OCI-LY1 (cell line): ENCODE measurements around the gene CCDC141.

Experiments used
- H2AFZ ChIP-seq: fragments of 200-600 bp; sonication (generic), shearing (Covaris generic); 2 replicates; pipeline ENCODE4 v1.6.0; 2014; ENCODE audit warnings: antibody characterized with exemption, mild to moderate bottlenecking, low read length
- H3F3A ChIP-seq: fragments of 200-600 bp; sonication (generic), shearing (Covaris generic); 2 replicates; pipeline ENCODE4 v1.6.0; 2014; ENCODE audit warnings: mild to moderate bottlenecking, antibody characterized with exemption, low read length, moderate library complexity; ENCODE audit not compliant: insufficient read depth
- H3K27ac ChIP-seq: fragments of 200-600 bp; sonication (generic); 2 replicates; pipeline ENCODE4 v1.5.1; 2014; ENCODE audit warnings: low read length, mixed run types, mild to moderate bottlenecking, low read depth; ENCODE audit not compliant: poor library complexity, severe bottlenecking
- H3K27me3 ChIP-seq: fragments of 200-600 bp; sonication (generic); 2 replicates; pipeline ENCODE4 v1.6.0; 2014; ENCODE audit warnings: antibody characterized with exemption, mild to moderate bottlenecking, low read length, moderate library complexity; ENCODE audit not compliant: insufficient read depth
- H3K36me3 ChIP-seq: fragments of 200-600 bp; sonication (generic); 2 replicates; pipeline ENCODE4 v1.6.1; 2014; ENCODE audit warnings: mild to moderate bottlenecking, antibody characterized with exemption, low read length, moderate library complexity, mixed read lengths; ENCODE audit not compliant: insufficient read depth
- H3K4me1 ChIP-seq: fragments of 200-600 bp; sonication (generic); 2 replicates; pipeline ENCODE4 v1.5.1; 2014; ENCODE audit warnings: mild to moderate bottlenecking, low read length, moderate library complexity; ENCODE audit not compliant: insufficient read depth, severe bottlenecking
- H3K4me2 ChIP-seq: fragments of 200-600 bp; sonication (generic), shearing (Covaris generic); 2 replicates; pipeline ENCODE4 v1.6.1; 2014; ENCODE audit warnings: low read length
- H3K4me3 ChIP-seq: fragments of 200-600 bp; sonication (generic); 2 replicates; pipeline ENCODE4 v1.5.1; 2014; ENCODE audit warnings: low read length, low read depth, mild to moderate bottlenecking, mixed read lengths; ENCODE audit not compliant: poor library complexity, severe bottlenecking
- H3K79me2 ChIP-seq: fragments of 200-600 bp; shearing (Covaris generic); 2 replicates; pipeline ENCODE4 v1.6.1; 2016; ENCODE audit warnings: mixed run types, low read length, mixed read lengths; ENCODE audit not compliant: insufficient read depth
- H3K9ac ChIP-seq: fragments of 200-600 bp; sonication (generic), shearing (Covaris generic); 2 replicates; pipeline ENCODE4 v1.6.1; 2014; ENCODE audit warnings: mild to moderate bottlenecking, low read length, mixed read lengths
- H3K9me2 ChIP-seq: fragments of 200-600 bp; sonication (generic), shearing (Covaris generic); 2 replicates; pipeline ENCODE4 v1.6.1; 2014; ENCODE audit warnings: low read depth, mild to moderate bottlenecking, low read length, mixed read lengths
- H3K9me3 ChIP-seq: fragments of 200-600 bp; shearing (Covaris generic); 2 replicates; pipeline ENCODE4 v1.6.1; 2014; ENCODE audit warnings: low read length, mixed read lengths
- H4K20me1 ChIP-seq: fragments of 200-600 bp; sonication (generic), shearing (Covaris generic); 2 replicates; pipeline ENCODE4 v1.6.0; 2016; ENCODE audit warnings: mild to moderate bottlenecking, low read length; ENCODE audit not compliant: insufficient read depth
- EZH2 ChIP-seq: fragments of 200-600 bp; sonication (generic), shearing (Covaris generic); IDR thresholded peaks from 2 replicates; pipeline ENCODE4 v1.8.0; 2017; ENCODE audit warnings: borderline replicate concordance, mixed run types, mild to moderate bottlenecking, antibody characterized with exemption, low read length, moderate library complexity, mixed read lengths
- TF ChIP-seq, protein P1 (sequence below): fragments of 200-600 bp; sonication (generic), shearing (Covaris generic); IDR thresholded peaks from 2 replicates; pipeline ENCODE4 v1.5.1; 2017; ENCODE audit warnings: mild to moderate bottlenecking, antibody characterized with exemption, low read length, moderate library complexity, mixed read lengths

Gene CCDC141

DNA sequence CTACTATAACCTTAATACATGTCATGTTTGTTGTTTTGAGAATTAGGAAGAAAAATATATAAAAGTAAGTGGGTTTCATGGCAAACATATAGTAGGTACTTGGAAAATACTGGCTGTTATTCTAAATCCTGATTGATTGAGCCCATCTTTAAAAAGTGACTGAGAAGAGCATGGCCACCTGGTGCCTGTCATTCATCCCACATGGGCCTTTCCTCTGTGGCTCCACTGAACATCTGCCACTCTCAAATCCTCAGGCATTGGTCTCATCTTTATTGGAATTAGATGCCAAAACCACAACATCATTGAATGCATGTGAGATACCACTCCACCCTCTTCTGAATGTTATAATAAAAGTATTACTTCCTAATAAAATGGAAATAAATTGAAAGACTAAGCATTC, 141.1 kb downstream of the CCDC141 start:
- peaks cover 5% of the 10 kb centered on the region; the same call in 1 of the 2 replicates for H3K36me3 ChIP-seq
- no peak overlapping the region for H2AFZ ChIP-seq
- no peaks in the 10 kb centered on the region for H3K9me2 ChIP-seq
- no peaks in the 10 kb centered on the region for H3K79me2 ChIP-seq
- TF ChIP-seq, protein P1, sequence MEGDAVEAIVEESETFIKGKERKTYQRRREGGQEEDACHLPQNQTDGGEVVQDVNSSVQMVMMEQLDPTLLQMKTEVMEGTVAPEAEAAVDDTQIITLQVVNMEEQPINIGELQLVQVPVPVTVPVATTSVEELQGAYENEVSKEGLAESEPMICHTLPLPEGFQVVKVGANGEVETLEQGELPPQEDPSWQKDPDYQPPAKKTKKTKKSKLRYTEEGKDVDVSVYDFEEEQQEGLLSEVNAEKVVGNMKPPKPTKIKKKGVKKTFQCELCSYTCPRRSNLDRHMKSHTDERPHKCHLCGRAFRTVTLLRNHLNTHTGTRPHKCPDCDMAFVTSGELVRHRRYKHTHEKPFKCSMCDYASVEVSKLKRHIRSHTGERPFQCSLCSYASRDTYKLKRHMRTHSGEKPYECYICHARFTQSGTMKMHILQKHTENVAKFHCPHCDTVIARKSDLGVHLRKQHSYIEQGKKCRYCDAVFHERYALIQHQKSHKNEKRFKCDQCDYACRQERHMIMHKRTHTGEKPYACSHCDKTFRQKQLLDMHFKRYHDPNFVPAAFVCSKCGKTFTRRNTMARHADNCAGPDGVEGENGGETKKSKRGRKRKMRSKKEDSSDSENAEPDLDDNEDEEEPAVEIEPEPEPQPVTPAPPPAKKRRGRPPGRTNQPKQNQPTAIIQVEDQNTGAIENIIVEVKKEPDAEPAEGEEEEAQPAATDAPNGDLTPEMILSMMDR: no peak
- H3K4me1 ChIP-seq: no peaks in the 10 kb centered on the region
- H3K4me3 ChIP-seq: no peak overlapping the region
- H3K9me3 ChIP-seq: no peaks in the 10 kb centered on the region
- no peak overlapping the region for H3K9ac ChIP-seq
- no peak overlapping the region for H3K4me2 ChIP-seq
- H3F3A ChIP-seq: no peaks in the 10 kb centered on the region
- H4K20me1 ChIP-seq: no peaks in the 10 kb centered on the region
- H3K27ac ChIP-seq: no peak overlapping the region
- no peaks in the 10 kb centered on the region for H3K27me3 ChIP-seq

DNA sequence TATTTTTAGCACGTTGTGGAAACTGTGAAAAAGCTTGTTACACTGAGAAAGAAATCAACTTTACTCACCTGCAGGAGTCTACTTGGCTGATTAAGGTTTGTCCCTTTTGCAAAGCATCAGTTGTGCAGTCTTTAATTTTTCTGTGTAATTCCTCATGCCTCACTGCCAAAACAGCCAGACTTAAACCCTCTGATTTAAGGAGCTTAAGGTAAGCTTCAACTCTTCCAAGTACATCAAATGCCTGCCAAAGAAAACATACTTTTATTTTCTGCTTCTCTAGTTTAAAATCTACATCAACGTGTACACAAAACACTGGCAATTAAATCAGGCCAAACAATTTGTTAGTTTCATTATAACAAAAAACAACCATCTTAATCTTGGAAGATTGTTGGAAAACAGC, 144.7 kb downstream of the CCDC141 start:
- Histone ChIP-seq H3K9me3 (no peaks in the 10 kb centered on the region), H4K20me1 (no peaks in the 10 kb centered on the region), H3K4me3 (no peak overlapping the region), H3K9ac (no peak overlapping the region), H3K4me2 (no peak overlapping the region), H3F3A (no peaks in the 10 kb centered on the region), H2AFZ (no peak overlapping the region), H3K36me3 (peaks cover 6% of the 10 kb centered on the region; the same call in 1 of the 2 replicates), H3K79me2 (no peaks in the 10 kb centered on the region), H3K4me1 (no peaks in the 10 kb centered on the region), H3K27ac (no peak overlapping the region), H3K9me2 (no peaks in the 10 kb centered on the region), H3K27me3 (no peaks in the 10 kb centered on the region)
- TF ChIP-seq EZH2: no peak
- TF ChIP-seq, protein P1: no peak

- TF ChIP-seq, protein P1: no peak
- TF ChIP-seq EZH2: no peak
- Histone ChIP-seq H2AFZ (no peak overlapping the region), H3K9ac (no peak overlapping the region), H3K4me2 (no peak overlapping the region), H3K4me1 (no peaks in the 10 kb centered on the region), H3K36me3 (peaks cover 6% of the 10 kb centered on the region; the same call in 1 of the 2 replicates), H3K27ac (no peak overlapping the region), H3F3A (no peaks in the 10 kb centered on the region), H3K9me3 (no peaks in the 10 kb centered on the region), H3K4me3 (no peak overlapping the region), H3K27me3 (no peaks in the 10 kb centered on the region), H4K20me1 (no peaks in the 10 kb centered on the region), H3K9me2 (no peaks in the 10 kb centered on the region), H3K79me2 (no peaks in the 10 kb centered on the region)
Observed at GRCh38 chr2:178899656-178900055, 150.3 kb downstream of the CCDC141 start.
